Mesothelial cell of epicardium (in vitro differentiated cells): ENCODE data around the gene MEIS2. TPM values are rescaled to one million over a fixed set of nuclear protein-coding genes. Genes with fewer than 3 reads are reported as not detected.
A peak's percentile ranks its signal among the peaks of the same experiment; 100 is the strongest.

Source experiments
- DNase-seq, 2 experiments: peaks; one replicate each; pipeline ENCODE4 v3.0.0; 2021; ENCODE audit warnings: low spot score in 2 of 2; ENCODE audit not compliant: unreplicated experiment in 2 of 2
- H3K27ac Mint-ChIP-seq: 2 replicates; pipeline ENCODE4 v1.8.0; 2021; ENCODE audit warnings: mixed read lengths
- H3K27me3 Mint-ChIP-seq: 2 replicates; pipeline ENCODE4 v1.8.0; 2021; ENCODE audit warnings: low read depth, mixed read lengths
- H3K36me3 Mint-ChIP-seq: 2 replicates; pipeline ENCODE4 v1.8.0; 2021; ENCODE audit warnings: mixed read lengths
- H3K4me1 Mint-ChIP-seq: 2 replicates; pipeline ENCODE4 v1.8.0; 2021; ENCODE audit warnings: mixed read lengths
- H3K4me3 Mint-ChIP-seq: 2 replicates; pipeline ENCODE4 v1.8.0; 2021; ENCODE audit warnings: mild to moderate bottlenecking, moderate library complexity, mixed read lengths
- H3K9me3 Mint-ChIP-seq: 2 replicates; pipeline ENCODE4 v1.8.0; 2021; ENCODE audit warnings: mixed read lengths
- total RNA-seq: library from RNA; stranded (reverse); gene quantifications from 3 replicates; pipeline ENCODE4 v1.2.1, GENCODE V29; 2021
- TF ChIP-seq, protein P1 (sequence below): fragments of 200-600 bp; sonication (generic); IDR thresholded peaks from one replicate; pipeline ENCODE4 v1.5.0; 2021; ENCODE audit warnings: antibody characterized with exemption; ENCODE audit not compliant: unreplicated experiment

The MEIS2 gene
- 377 to 397 TPM (median 379 TPM) in 3 replicates for total RNA-seq

DNA sequence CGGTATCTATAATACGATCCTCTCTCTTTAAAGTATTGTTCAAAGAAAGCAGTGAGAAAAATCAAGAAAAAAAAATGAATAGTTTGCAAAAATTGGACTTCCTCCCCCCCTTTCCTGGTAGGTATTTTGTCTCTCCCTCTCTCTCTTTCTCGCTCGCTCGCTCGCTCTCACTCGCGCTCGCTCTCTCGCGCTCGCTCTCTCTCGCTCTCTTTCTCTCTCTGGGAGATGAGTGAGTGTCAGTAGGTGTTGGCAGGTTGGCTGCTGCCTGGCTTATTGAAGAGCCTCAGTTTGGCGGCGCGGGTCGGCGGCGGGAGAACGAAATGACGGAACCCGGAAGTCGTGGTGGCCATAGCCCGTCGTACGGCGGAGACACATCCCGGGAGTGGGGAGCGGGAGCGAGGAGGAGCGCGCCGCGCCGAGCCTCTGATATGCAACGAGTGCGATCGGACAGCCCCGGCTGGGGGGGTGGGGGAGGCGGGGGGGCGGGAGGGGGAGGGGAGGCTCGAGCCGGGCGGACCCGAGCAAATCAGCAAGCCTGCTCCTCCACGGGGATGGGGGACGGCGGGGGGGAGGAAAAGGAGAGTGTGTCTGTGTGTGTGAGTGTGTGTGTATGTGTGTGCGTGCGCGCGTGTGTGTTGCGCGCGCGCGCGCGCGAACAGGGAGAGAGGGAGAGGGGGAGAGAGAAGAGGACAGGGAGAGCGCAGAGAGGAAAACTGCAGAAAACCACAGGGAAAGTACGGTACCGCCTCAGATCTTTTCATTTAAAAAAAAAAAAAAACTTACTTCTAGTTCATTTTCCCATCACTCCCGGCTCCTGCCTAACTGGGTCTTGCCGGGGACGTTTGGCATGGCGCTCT lies at the start of gene MEIS2:
MEIS2 (minus strand) TSS at position 441 of the 857 bp plus-strand sequence. CDS start 1,083 bp downstream, outside the sequence.
- DNase-seq = peak; percentile 88 to 91
- Mint-ChIP-seq H3K9me3 (no peaks in the 10 kb centered on the region), H3K27me3 (peaks cover 2% of the 10 kb centered on the region), H3K36me3 (peaks cover 33% of the 10 kb centered on the region), H3K27ac (peak within 1 kb of the TSS; percentile 100), H3K4me3 (peak within 1 kb of the TSS; percentile 98), H3K4me1 (peaks cover 12% of the 10 kb centered on the region)
- TF ChIP-seq, protein P1, sequence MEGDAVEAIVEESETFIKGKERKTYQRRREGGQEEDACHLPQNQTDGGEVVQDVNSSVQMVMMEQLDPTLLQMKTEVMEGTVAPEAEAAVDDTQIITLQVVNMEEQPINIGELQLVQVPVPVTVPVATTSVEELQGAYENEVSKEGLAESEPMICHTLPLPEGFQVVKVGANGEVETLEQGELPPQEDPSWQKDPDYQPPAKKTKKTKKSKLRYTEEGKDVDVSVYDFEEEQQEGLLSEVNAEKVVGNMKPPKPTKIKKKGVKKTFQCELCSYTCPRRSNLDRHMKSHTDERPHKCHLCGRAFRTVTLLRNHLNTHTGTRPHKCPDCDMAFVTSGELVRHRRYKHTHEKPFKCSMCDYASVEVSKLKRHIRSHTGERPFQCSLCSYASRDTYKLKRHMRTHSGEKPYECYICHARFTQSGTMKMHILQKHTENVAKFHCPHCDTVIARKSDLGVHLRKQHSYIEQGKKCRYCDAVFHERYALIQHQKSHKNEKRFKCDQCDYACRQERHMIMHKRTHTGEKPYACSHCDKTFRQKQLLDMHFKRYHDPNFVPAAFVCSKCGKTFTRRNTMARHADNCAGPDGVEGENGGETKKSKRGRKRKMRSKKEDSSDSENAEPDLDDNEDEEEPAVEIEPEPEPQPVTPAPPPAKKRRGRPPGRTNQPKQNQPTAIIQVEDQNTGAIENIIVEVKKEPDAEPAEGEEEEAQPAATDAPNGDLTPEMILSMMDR = no peak

DNA sequence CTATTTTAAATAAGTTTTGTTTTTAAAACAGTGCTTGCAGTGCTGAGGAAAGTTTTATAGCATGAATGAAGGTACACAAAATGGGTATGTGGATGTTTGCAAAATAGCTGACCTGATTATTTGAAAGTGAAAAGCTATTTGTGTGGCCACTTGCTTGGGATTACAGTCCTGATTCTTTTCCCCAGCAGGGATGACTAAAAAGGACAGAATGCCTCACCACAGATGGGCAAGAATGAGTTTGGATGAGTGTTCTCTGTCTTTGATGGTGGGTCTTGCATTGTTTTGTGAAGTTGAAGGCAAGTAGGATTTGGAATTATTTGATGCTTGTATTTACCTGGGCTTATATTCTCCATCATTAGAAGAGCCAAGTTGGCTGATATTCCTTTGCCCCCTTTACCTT lies 48.8 kb upstream of the MEIS2 start:
- Mint-ChIP-seq H3K9me3 (peaks cover 13% of the 10 kb centered on the region), H3K4me1 (peaks cover 17% of the 10 kb centered on the region), H3K27me3 (no peaks in the 10 kb centered on the region), H3K27ac (no peak overlapping the region), H3K4me3 (no peak overlapping the region), H3K36me3 (no peaks in the 10 kb centered on the region)
- TF ChIP-seq, protein P1 = no peak
- DNase-seq = no peak

DNA sequence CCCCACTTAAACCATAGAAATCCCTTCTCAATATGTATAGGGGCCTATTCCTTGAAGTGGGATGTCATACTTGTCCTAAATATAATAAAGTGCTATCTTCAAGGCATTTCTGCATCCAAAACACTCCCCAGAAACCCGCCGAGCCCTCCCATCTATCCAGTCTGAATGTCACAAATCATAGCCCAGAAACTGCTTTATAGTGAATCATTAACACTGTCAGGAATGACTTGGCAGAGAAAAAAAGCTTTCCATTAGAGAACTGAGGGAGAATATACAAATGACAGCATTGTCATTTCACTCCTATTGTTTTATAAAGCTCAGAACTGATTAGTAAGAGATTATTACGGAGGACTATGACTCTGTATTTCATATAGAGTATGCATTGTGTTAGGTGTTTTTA lies 48.4 kb upstream of the MEIS2 start:
- Mint-ChIP-seq H3K27me3 (no peaks in the 10 kb centered on the region), H3K36me3 (no peaks in the 10 kb centered on the region), H3K4me3 (no peak overlapping the region), H3K9me3 (peaks cover 11% of the 10 kb centered on the region), H3K27ac (peak overlapping the region; percentile 62), H3K4me1 (peaks cover 20% of the 10 kb centered on the region)
- DNase-seq = no peak
- TF ChIP-seq, protein P1 = no peak

DNA sequence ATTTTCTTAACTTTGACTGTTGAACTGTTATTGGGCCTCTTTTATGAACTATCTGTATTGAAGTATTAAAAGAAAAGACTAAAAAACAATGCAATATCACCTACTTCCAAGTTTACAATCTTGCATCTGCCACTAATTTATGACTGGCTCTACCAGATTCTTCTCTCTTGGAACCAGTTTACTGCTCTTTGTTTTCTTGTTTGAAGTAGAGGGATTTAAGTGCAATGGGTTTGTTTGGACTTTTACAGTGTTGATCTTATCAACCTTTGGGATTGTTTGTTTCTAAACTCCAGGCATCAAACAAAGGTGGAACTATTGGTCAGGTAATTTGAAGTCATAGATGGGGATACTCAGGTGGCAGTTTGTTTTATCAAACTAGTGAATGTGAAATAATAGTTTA lies 43.0 kb upstream of the MEIS2 start:
- Mint-ChIP-seq H3K9me3 (no peaks in the 10 kb centered on the region), H3K27ac (peak overlapping the region; percentile 39), H3K4me1 (peaks cover 46% of the 10 kb centered on the region), H3K27me3 (no peaks in the 10 kb centered on the region), H3K36me3 (no peaks in the 10 kb centered on the region), H3K4me3 (no peak overlapping the region)
- no peak for DNase-seq
- TF ChIP-seq, protein P1 = no peak

DNA sequence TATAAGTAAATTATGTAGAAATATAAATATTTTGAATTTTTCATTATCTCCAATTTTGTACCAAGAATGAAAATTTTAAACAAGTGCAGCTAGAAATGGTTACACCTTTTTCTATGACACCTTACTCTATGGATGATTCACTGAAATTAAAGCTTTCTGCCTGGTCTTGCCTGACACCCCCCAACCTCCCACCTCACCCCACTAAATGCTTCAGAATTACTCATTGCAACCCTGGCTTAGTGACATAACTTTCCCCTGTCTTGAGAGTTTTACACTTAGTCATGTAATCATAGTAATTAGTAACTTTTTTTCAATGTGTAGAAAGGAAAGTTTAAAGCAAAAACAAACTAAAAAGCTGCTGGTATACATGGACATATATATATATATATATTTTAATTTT lies 42.0 kb upstream of the MEIS2 start:
- Mint-ChIP-seq H3K36me3 (no peaks in the 10 kb centered on the region), H3K9me3 (no peaks in the 10 kb centered on the region), H3K4me3 (no peak overlapping the region), H3K4me1 (peaks cover 43% of the 10 kb centered on the region), H3K27ac (no peak overlapping the region), H3K27me3 (no peaks in the 10 kb centered on the region)
- TF ChIP-seq, protein P1 = no peak
- no peak for DNase-seq
